NCI-H748 (cell line): ENCODE measurements around the gene TMEFF2.
A peak's percentile ranks its signal among the peaks of the same experiment; 100 is the strongest.

ENCODE experiments used
- DNase-seq: peaks from one replicate; lab custom pipeline; 2025; ENCODE audit not compliant: unreplicated experiment; lab: John Stamatoyannopoulos, UW

TMEFF2 gene

GRCh38 chr2:192070099-192070498, 124.6 kb downstream of the TMEFF2 start:
- DNase-seq: no peak

- no peak for DNase-seq
These were observed 125.3 kb downstream of the TMEFF2 start for GRCh38 chr2:192069417-192069816.

GRCh38 chr2:192068966-192069365, 125.8 kb downstream of the TMEFF2 start:
- no peak for DNase-seq

GRCh38 chr2:192067631-192068030, 127.1 kb downstream of the TMEFF2 start:
- DNase-seq: no peak

- DNase-seq: no peak
These were observed 130.3 kb downstream of the TMEFF2 start for GRCh38 chr2:192064459-192064858.

GRCh38 chr2:192060161-192060560, 134.6 kb downstream of the TMEFF2 start:
- no peak for DNase-seq

- DNase-seq: no peak
These were observed 135.5 kb downstream of the TMEFF2 start for GRCh38 chr2:192059266-192059665.

GRCh38 chr2:192053921-192054320, 140.8 kb downstream of the TMEFF2 start:
- DNase-seq: no peak

- peak; percentile 87 for DNase-seq
These were observed 143.2 kb downstream of the TMEFF2 start for GRCh38 chr2:192051533-192051932.

- DNase-seq: no peak
These were observed 145.4 kb downstream of the TMEFF2 start for GRCh38 chr2:192049362-192049761.

- DNase-seq: no peak
These were observed 147.2 kb downstream of the TMEFF2 start for GRCh38 chr2:192047315-192048107.

GRCh38 chr2:192044496-192044895, 150.2 kb downstream of the TMEFF2 start:
- DNase-seq: no peak

GRCh38 chr2:192043216-192043870, 151.4 kb downstream of the TMEFF2 start:
- no peak for DNase-seq

- DNase-seq: no peak
These were observed 152.6 kb downstream of the TMEFF2 start for GRCh38 chr2:192042126-192042525.

- DNase-seq: no peak
These were observed 156.6 kb downstream of the TMEFF2 start for GRCh38 chr2:192038110-192038509.

- no peak for DNase-seq
These were observed 158.8 kb downstream of the TMEFF2 start for GRCh38 chr2:192035731-192036442.

GRCh38 chr2:192030856-192031255, 163.9 kb downstream of the TMEFF2 start:
- no peak for DNase-seq

- DNase-seq: no peak
These were observed 164.4 kb downstream of the TMEFF2 start for GRCh38 chr2:192030289-192030688.

- no peak for DNase-seq
These were observed 165.6 kb downstream of the TMEFF2 start for GRCh38 chr2:192029089-192029488.

- DNase-seq: no peak
These were observed 168.0 kb downstream of the TMEFF2 start for GRCh38 chr2:192026825-192027120.

- peak; percentile 48 for DNase-seq
These were observed 168.5 kb downstream of the TMEFF2 start for GRCh38 chr2:192026059-192026824.
